Measurements from ENCODE around the gene ACAA1.

DNA sequence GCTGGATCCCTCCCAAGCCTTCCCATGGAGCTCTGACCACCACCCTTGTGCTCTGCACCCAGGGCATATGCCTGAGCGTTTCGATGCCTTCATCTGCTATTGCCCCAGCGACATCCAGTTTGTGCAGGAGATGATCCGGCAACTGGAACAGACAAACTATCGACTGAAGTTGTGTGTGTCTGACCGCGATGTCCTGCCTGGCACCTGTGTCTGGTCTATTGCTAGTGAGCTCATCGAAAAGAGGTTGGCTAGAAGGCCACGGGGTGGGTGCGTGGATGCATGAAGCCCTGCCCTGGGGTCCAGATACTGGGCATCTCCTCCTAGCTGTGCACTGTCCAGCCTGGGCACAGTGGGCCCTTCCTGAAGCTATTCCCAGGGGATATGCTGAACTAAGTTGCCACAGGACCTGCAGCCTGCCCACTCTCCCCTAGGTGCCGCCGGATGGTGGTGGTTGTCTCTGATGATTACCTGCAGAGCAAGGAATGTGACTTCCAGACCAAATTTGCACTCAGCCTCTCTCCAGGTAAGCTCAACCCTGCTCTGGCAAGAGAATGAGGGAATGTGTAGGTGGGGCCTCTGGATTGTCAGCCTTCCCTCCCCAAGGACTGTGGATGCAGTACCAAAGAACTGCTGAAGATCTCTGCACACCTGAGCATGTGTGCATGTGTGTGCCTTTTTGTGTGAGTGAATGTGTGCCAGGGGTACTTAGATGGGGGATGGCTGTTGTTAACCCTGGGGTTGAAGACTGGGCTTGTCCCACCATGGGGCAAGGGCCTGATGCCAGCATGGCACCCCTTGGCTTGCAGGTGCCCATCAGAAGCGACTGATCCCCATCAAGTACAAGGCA, 3.6 kb upstream of the ACAA1 start:
- TF ChIP-seq POLR2A (IDR thresholded peaks at IDR 0.05): no peak
- TF ChIP-seq, protein P1, sequence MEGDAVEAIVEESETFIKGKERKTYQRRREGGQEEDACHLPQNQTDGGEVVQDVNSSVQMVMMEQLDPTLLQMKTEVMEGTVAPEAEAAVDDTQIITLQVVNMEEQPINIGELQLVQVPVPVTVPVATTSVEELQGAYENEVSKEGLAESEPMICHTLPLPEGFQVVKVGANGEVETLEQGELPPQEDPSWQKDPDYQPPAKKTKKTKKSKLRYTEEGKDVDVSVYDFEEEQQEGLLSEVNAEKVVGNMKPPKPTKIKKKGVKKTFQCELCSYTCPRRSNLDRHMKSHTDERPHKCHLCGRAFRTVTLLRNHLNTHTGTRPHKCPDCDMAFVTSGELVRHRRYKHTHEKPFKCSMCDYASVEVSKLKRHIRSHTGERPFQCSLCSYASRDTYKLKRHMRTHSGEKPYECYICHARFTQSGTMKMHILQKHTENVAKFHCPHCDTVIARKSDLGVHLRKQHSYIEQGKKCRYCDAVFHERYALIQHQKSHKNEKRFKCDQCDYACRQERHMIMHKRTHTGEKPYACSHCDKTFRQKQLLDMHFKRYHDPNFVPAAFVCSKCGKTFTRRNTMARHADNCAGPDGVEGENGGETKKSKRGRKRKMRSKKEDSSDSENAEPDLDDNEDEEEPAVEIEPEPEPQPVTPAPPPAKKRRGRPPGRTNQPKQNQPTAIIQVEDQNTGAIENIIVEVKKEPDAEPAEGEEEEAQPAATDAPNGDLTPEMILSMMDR (IDR thresholded peaks at IDR 0.05 in 8 of 11, conservative IDR thresholded peaks at IDR 0.05 in 3 of 11): no peak
